Psoas muscle (tissue), 8 donors: ENCODE measurements around the gene AMBRA1. TPM values are rescaled to one million over a fixed set of nuclear protein-coding genes. Genes with fewer than 3 reads are reported as not detected.

Experiments used
- ATAC-seq, 4 donors: fragments of 200-7000 bp; cut with Tn5 transposase; one replicate each; pipeline ENCODE4 v1.9.1; 2020; ENCODE audit warnings: moderate library complexity in 3 of 4, mild to moderate bottlenecking in 2 of 4
- DNase-seq, 2 donors: peaks; one replicate each; pipeline ENCODE4 v3.0.0-alpha.2; 2020
- H3K27ac ChIP-seq: fragments of 200-600 bp; one replicate; pipeline ENCODE4 v1.8.0; 2022
- H3K27me3 ChIP-seq, 3 donors: fragments of 200-600 bp in 1 of 3; one replicate each; pipeline versions ENCODE4 v1.6.1 to v1.8.0; 2013 to 2022; ENCODE audit warnings: low read length in 2 of 3, mild to moderate bottlenecking in 2 of 3, moderate library complexity in 1 of 3; ENCODE audit not compliant: insufficient read depth in 3 of 3
- H3K36me3 ChIP-seq, 2 donors: fragments of 200-600 bp in 1 of 2; one replicate each; pipeline versions ENCODE4 v1.6.1 to v1.8.0; 2013 to 2022; ENCODE audit warnings: low read depth in 1 of 2, mild to moderate bottlenecking in 1 of 2, moderate library complexity in 1 of 2; ENCODE audit not compliant: insufficient read depth in 1 of 2
- H3K4me1 ChIP-seq: fragments of 200-600 bp; one replicate; pipeline ENCODE4 v1.8.0; 2022
- H3K4me3 ChIP-seq: fragments of 200-600 bp; one replicate; pipeline ENCODE4 v1.8.0; 2022; ENCODE audit warnings: mild to moderate bottlenecking
- H3K9me3 ChIP-seq: fragments of 200-600 bp; one replicate; pipeline ENCODE4 v1.8.0; 2022
- WGBS, 3 donors: extraction: QIAGEN DNeasy Blood & Tissue Kit; methylation state at CpG; one replicate each; pipeline versions ENCODE4 v1.1.6 to v1.1.7; 2013; 5-methylcytosine and 5-hydroxymethylcytosine counted together
- intact Hi-C, 2 donors: fragments of 100-400 bp; cut with DNase I; formaldehyde crosslinking; loops; one replicate each; pipeline versions ENCODE4 v1.11.0 to v1.14.2; 2022
- polyA plus RNA-seq, 3 donors: library from polyadenylated mRNA; stranded (reverse); fragments of 200-250 nt; gene quantifications; one replicate each; pipeline ENCODE4 v1.2.3, GENCODE V29; 2013
- total RNA-seq, 4 donors: library from RNA; stranded (reverse); fragmentation: NEBNext Ultra II Directional in 2 of 4; extraction: Animal tissue kit (Norgen Biotek cat#: 25700) in 2 of 4; gene quantifications; one replicate each; pipeline versions ENCODE4 v1.2.1 to v1.2.4, GENCODE V29; 2021 to 2023
- TF ChIP-seq, protein P1 (sequence below): fragments of 200-600 bp; IDR thresholded peaks from one replicate; pipeline ENCODE4 v1.8.0; 2022; ENCODE audit warnings: antibody characterized with exemption
- donor health status: healthy with polysubstance abuse.
- donor health status: DM: no; HTN: no; CAD: no; lungs with moderate emphysema.
- donor health status: Bipolar disorder and iron deficiency.
- donor health status: healthy.
- donor health status: DM: yes; HTN: yes; CAD: no.
- donor health status: DM: no; HTN: no; CAD: no.
- donor health status: DM: no; HTN: no; CAD: no.
- donor health status: DM: yes; HTN: yes; CAD: no.

AMBRA1 gene
- total and polyA plus RNA-seq, 7 donors = 5.1 to 23.5 (median 10.8) TPM

- Histone ChIP-seq H3K9me3 (no peaks in the 10 kb centered on the region), H3K27me3 (no peaks in the 10 kb centered on the region), H3K4me1 (peaks cover 9% of the 10 kb centered on the region), H3K36me3 (no peaks in the 10 kb centered on the region), H3K27ac (no peak overlapping the region), H3K4me3 (no peak overlapping the region)
- intact Hi-C loops = no loop called here
- ATAC-seq = no peak
- TF ChIP-seq, protein P1, sequence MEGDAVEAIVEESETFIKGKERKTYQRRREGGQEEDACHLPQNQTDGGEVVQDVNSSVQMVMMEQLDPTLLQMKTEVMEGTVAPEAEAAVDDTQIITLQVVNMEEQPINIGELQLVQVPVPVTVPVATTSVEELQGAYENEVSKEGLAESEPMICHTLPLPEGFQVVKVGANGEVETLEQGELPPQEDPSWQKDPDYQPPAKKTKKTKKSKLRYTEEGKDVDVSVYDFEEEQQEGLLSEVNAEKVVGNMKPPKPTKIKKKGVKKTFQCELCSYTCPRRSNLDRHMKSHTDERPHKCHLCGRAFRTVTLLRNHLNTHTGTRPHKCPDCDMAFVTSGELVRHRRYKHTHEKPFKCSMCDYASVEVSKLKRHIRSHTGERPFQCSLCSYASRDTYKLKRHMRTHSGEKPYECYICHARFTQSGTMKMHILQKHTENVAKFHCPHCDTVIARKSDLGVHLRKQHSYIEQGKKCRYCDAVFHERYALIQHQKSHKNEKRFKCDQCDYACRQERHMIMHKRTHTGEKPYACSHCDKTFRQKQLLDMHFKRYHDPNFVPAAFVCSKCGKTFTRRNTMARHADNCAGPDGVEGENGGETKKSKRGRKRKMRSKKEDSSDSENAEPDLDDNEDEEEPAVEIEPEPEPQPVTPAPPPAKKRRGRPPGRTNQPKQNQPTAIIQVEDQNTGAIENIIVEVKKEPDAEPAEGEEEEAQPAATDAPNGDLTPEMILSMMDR = no peak
- WGBS, 3 donors = 94 to 98% (median 98%) methylated on average over 1 of the region's 1 CpG
- no peak for DNase-seq
These were observed 16.8 kb downstream of the AMBRA1 start for GRCh38 chr11:46577058-46577457.

- DNase-seq = no peak
- ATAC-seq = no peak
- TF ChIP-seq, protein P1 = no peak
- Histone ChIP-seq H3K27me3 (no peaks in the 10 kb centered on the region), H3K9me3 (no peaks in the 10 kb centered on the region), H3K27ac (no peak overlapping the region), H3K4me1 (peaks cover 9% of the 10 kb centered on the region), H3K36me3 (no peaks in the 10 kb centered on the region), H3K4me3 (no peak overlapping the region)
- 60 to 65% (median 61%) methylated on average over 1 of the region's 1 CpG for WGBS, 3 donors
- intact Hi-C loops = no loop called here
These were observed 19.2 kb downstream of the AMBRA1 start for GRCh38 chr11:46574656-46575055.

- intact Hi-C loops = no loop called here
- H3K36me3 ChIP-seq = no peaks in the 10 kb centered on the region
- 37 to 58% (median 51%) methylated on average over 2 of the region's 2 CpGs for WGBS, 3 donors
- no peak overlapping the region for H3K27ac ChIP-seq
- TF ChIP-seq, protein P1 = no peak
- no peak for ATAC-seq
- H3K4me1 ChIP-seq = peaks cover 12% of the 10 kb centered on the region
- no peaks in the 10 kb centered on the region for H3K27me3 ChIP-seq
- H3K9me3 ChIP-seq = no peaks in the 10 kb centered on the region
- DNase-seq = no peak
- no peak overlapping the region for H3K4me3 ChIP-seq
These were observed 22.9 kb downstream of the AMBRA1 start for GRCh38 chr11:46570790-46571398.

GRCh38 chr11:46565232-46565840 is 28.5 kb downstream of the AMBRA1 start:
- H3K9me3 ChIP-seq = no peaks in the 10 kb centered on the region
- TF ChIP-seq, protein P1 = no peak
- no peak for DNase-seq
- no peak for ATAC-seq
- no peaks in the 10 kb centered on the region for H3K36me3 ChIP-seq
- H3K4me1 ChIP-seq = peaks cover 24% of the 10 kb centered on the region
- 71 to 79% (median 73%) methylated on average over 7 of the region's 7 CpGs for WGBS, 3 donors
- intact Hi-C loops = loop anchor here in 1 of 2 donors (5.0 kb wide), 1 partner anchor 52 kb away; the partner anchor contains the start of genes ATG13 and HARBI1
- H3K4me3 ChIP-seq = no peak overlapping the region
- no peaks in the 10 kb centered on the region for H3K27me3 ChIP-seq
- H3K27ac ChIP-seq = no peak overlapping the region
